DMS53 (cell line): Measurements from ENCODE around the gene ZNF81.
"Not testable (repeated sequence)": the region's sequence is repeated elsewhere in the genome, so short reads cannot be mapped to it uniquely, and the experiment has no call there.

Source experiments
- DNase-seq: peaks from one replicate; lab custom pipeline; 2025; lab: John Stamatoyannopoulos, UW

Gene ZNF81

DNA sequence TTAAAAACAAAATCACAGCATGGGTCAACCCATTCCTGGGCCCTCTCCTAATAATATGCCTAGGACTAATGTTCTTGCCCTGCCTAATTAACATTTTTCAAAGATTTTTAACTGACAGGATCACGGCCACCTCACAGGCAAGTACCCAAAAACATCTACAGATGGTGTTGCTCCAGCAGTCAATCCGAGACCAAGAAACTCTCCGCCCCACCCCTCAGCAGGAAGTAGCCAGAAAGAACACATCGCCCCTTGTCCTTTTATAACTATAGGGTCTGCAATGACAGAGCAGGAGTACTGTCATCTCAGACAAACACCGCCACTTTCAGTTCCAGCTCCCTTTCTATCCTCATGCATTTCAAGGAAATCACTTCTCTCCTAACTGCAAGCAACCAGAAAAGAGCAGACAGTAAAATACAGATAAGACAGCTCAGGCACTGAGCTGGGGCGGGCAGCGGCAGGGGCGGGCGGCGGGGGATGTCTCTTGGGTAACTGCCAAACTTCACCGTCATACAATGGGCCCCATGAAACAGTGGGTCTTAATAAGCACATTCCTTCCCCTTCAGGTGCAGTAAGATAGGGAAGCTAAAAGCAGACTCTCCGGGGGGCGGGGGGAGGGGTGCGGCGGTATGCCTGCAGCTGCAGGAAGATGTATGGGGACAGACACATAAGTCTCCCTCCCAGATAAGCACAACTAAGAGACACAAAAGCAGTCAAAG, 99.7 kb downstream of the ZNF81 start:
- DNase-seq: no peak

DNA sequence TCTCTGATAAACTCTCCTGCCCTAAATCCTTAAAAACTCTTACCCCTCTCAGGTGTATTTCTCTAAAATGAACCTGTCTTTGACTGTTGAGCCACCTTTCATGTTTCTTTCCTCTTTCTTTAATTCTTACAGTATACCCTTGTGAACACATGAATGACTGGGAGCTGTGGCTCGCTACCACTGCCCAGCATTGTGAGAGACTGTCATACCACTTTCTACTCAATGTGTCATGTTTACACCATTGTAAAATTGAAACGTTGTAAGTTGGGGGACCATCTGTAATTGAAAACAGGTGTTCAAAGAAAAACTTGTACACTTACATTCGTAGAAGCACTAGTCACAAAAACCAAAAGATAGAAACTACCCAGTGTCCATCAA, 100.2 kb downstream of the ZNF81 start:
- DNase-seq: no peak

DNA sequence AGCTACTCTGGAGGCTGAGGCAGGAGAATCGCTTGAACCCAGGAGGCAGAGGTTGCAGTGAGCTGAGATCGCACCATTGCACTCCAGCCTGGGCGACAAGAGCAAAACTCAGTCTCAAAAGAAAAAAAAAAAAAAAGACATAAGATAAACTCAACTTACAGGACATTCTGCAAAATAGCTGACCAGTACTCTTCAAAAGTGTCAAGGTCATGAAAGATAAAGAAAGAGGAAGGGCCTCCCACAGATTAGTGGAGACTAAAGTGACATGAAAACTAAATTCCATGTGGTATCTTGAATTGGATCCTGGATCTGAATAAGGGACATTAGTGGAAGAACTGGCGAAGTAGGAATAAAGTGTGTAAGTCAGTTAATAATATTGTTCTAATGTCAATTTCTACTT, 103.7 kb downstream of the ZNF81 start:
- DNase-seq: no peak

DNA sequence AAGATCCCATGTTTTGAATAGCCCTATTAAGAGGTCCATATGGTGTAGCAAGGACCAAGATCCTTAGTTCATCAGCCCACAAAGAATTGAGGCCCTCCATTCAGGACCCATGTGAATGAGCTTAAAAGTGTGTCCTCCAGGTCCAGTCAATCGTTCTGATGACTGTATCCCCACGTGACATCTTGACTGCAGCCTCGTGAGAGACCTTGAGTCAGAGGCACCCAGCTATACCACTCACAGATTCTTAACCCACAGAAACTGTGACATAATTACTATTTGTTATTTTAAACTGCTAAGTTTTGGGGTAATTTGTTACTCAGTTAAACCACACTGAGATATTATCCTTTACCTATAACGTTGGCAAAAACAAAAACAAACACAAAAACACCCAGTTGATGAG, 104.7 kb downstream of the ZNF81 start:
- no peak for DNase-seq

DNA sequence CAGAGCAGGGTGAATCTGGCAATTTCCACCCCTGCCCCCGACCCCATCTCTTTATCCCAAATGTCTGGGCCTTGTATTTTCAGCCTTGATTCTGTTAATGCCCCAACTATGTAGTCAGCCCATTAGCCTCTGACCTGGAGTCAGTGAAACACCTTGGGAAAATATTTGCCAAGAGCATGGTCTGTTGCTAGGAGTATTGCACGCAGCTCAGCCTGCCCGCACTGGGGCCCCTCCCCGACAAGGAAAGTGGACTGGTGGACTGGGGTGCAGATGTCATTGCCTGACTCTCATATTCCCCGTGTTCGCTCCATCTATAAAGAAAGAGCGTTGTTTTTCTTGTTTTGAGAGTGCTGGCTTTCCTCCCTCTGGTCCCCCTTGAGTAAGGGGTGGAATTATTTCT, 118.6 kb downstream of the ZNF81 start:
- DNase-seq: not testable (repeated sequence)

DNA sequence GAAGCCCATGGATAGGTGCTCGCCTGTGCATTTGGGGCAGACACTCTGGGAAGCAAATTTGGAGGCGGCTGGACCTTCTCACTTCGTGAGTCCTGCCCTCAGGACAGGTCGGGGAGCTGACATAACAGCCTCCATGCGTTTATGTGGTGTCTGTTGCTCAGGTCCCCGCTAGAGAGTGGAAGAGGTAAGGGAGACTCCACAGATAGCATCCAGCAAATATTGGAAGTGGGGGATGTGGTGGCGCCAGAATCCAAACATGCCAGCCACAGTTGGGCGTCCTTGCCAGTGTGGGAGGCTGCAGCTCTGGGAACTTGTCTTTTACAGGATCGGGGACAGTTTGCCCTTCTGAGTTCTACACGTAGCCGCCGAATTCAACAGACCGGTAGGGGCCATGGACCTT, 119.3 kb downstream of the ZNF81 start:
- DNase-seq: no peak

DNA sequence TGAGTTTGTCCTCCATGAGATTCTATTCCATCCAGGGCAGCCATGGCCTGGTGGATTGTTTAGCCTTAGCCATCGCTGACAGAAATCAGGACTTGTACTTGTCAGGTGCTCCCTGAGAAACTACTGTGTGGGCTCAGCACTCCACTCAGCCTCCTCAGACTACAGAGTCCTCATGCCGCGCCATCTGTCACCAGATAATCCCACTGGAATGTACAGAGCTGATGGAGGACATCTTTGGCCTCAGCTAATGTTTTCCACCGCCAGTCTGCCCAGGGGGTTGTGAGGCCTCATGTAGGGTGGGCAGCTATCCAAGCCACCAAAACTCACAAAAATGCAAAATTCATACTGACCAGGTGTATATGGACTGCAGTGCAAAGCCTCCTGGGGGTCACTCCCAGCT, 121.5 kb downstream of the ZNF81 start:
- not testable (repeated sequence) for DNase-seq

DNA sequence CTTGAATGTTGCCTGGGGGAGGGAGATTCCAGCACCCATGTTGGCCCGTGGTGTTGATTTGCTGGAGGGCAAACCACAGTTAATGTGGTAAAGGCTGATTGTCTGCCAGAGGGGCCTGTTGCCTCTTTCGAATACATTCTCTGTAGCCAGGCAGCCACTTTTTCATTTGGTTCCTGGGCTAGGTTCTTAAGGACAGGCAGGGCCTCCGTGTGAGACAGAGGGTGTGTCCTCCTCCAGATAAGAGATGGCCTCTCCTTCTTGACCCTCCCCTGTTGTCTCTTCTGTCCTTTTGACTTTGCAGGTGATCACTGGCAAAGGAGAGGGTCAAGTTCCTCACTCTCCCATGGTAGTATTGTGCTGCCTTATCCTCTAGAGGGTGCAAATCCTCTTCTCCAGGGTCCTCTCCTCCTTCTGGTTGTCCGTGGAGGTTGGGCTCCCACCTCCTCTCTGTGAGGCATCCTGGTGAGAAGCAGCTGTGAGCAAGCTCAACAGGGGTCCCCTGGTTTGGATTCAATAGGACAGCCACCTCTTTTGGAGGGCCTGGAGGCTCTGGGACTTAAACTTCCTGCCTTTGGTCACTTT, 122.2 kb downstream of the ZNF81 start:
- peak; percentile 46 for DNase-seq

DNA sequence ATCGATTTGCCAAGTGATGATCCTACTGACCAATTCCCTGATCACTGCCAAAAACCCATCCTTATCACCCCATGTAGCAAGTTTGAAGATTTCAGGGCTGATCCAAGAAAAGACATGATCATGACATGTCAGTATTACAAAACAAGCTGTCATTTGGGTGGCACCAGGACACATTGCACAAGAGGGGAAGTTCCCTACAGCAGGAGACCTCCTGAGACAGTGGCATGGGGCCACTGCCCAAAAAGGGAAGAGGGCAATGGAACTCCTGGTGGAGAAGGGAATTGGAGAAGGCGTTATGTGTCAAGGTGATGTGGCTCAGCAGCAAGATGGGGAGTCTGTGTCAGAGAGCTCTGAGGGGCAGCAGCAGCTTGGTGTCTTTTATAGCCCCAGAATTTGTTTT, 123.7 kb downstream of the ZNF81 start:
- no peak for DNase-seq

DNA sequence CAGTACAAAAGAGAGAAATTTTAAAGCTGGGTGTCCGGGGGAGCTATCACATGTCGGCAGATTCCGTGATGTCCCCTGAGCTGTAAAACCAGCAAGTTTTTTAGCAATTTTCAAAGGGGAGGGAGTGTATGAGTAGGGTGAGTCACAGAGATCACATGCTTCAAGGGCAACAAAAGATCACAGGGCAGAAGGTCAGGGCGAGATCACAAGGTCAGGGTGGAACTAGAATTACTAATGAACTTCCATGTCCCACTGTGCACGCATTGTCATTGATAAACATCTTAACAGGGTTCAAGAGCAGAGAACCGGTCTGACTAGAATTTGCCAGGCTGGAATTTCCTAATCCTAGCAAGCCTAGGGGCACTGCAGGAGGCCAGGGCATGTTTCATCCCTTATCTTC, 125.1 kb downstream of the ZNF81 start:
- peak; percentile 57 for DNase-seq

DNA sequence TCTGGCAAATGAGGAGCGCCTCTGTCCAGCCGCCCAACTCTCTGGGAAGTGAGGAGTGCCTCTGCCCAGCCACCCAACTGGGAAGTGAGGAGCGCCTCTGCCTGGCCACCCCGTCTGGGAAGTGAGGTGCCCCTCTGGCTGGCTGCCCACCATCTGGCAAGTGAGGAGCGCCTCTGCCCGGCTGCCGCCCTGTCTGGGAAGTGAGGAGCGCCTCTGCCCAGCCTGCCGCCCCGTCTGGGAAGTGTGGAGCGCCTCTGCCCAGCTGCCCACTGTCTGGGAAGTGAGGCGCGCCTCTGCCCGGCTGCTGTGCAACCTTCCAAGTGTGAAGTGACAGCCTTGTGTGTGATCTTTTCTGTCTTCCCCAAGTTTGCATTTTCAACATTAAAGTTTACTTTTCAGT, 128.8 kb downstream of the ZNF81 start:
- not testable (repeated sequence) for DNase-seq
